OCI-LY1 (cell line): ENCODE data around the gene LMBR1L.

Experiments used
- CTCF ChIP-seq: fragments of 200-600 bp; sonication (generic), shearing (Covaris generic); IDR thresholded peaks from 2 replicates; pipeline ENCODE4 v1.5.1; 2017; ENCODE audit warnings: mild to moderate bottlenecking, antibody characterized with exemption, low read length, moderate library complexity, mixed read lengths
- EZH2 ChIP-seq: fragments of 200-600 bp; sonication (generic), shearing (Covaris generic); IDR thresholded peaks from 2 replicates; pipeline ENCODE4 v1.8.0; 2017; ENCODE audit warnings: borderline replicate concordance, mixed run types, mild to moderate bottlenecking, antibody characterized with exemption, low read length, moderate library complexity, mixed read lengths

- TF ChIP-seq EZH2: no peak
- no peak for TF ChIP-seq CTCF
These were observed 21.7 kb downstream of the LMBR1L start for GRCh38 chr12:49088932-49089330.
